A549 (cell line): ENCODE measurements around the gene ENTREP3. TPM values are rescaled to one million over a fixed set of nuclear protein-coding genes. Genes with fewer than 3 reads are reported as not detected.

ENCODE experiments used
- ATAC-seq, 2 experiments: fragments of 200-7000 bp in 1 of 2; fragments of >200 bp in 1 of 2; cut with Nextera tagmentation in 1 of 2; cut with Tn5 transposase in 1 of 2; 3 replicates each; pipeline versions ENCODE4 v1.8.0 to v1.9.1; 2018 to 2020; ENCODE audit warnings: mild to moderate bottlenecking in 1 of 2, moderate library complexity in 1 of 2
- CTCF ChIA-PET: fragments of 300-600 bp; sonication (Branson Sonifier 250); formaldehyde crosslinking; extraction: SDS; loops from one replicate; lab custom pipeline; 2021; ENCODE audit warnings: antibody characterized with exemption, inconsistent platforms; lab: Yijun Ruan, JAX
- POLR2A ChIA-PET: fragments of 350-600 bp; formaldehyde crosslinking; extraction: SDS; loops from one replicate; lab custom pipeline; 2021; ENCODE audit warnings: antibody characterized with exemption, inconsistent platforms; lab: Yijun Ruan, JAX
- DNase-seq, 2 experiments: peaks; one replicate each; pipeline versions ENCODE4 v3.0.0 to v3.0.0-alpha.2; 2011 to 2016; ENCODE audit warnings: low read depth in 1 of 2, low spot score in 1 of 2
- FAIRE-seq: peaks from 2 replicates; lab custom pipeline; 2011; peaks lifted over from hg19 to GRCh38; lab: Jason Lieb, UNC
- H3K27ac ChIP-seq, 2 experiments: fragments of >200 bp; sonication (Bioruptor Twin); formaldehyde crosslinking; 3 replicates each; pipeline ENCODE4 v1.5.1; 2016 to 2017
- H3K4me1 ChIP-seq: fragments of >200 bp; sonication (Bioruptor Twin); formaldehyde crosslinking; 3 replicates; pipeline ENCODE4 v1.6.1; 2016
- H3K4me2 ChIP-seq: fragments of >200 bp; sonication (Bioruptor Twin); formaldehyde crosslinking; 3 replicates; pipeline ENCODE4 v1.6.1; 2016
- H3K4me3 ChIP-seq: fragments of >200 bp; sonication (Bioruptor Twin); formaldehyde crosslinking; 3 replicates; pipeline ENCODE4 v1.5.1; 2016
- H3K9me3 ChIP-seq: fragments of >200 bp; sonication (Bioruptor Twin); formaldehyde crosslinking; 3 replicates; pipeline ENCODE4 v1.6.1; 2016
- CBX2 ChIP-seq: fragments of 200-600 bp; sonication (generic); IDR thresholded peaks from 2 replicates; pipeline ENCODE4 v1.6.1; 2016; ENCODE audit warnings: low read depth, mild to moderate bottlenecking, borderline replicate concordance
- EP300 ChIP-seq, 2 experiments: fragments of >200 bp; sonication (Bioruptor Twin); formaldehyde crosslinking; IDR thresholded peaks; 2 replicates in 1 of 2; 3 replicates in 1 of 2; pipeline ENCODE4 v1.6.1; 2016 to 2017
- FOSL2 ChIP-seq, 2 experiments: fragments of 450-650 bp in 1 of 2; fragments of >200 bp in 1 of 2; sonication (Bioruptor Twin) in 1 of 2; formaldehyde crosslinking; IDR thresholded peaks; 2 replicates each; pipeline versions ENCODE4 v1.5.0 to v1.6.1; 2016 to 2020; ENCODE audit warnings: mild to moderate bottlenecking in 1 of 2, moderate library complexity in 1 of 2
- FOXS1 ChIP-seq: fragments of 250-450 bp; sonication (Bioruptor Pico); IDR thresholded peaks from 2 replicates; pipeline ENCODE4 v1.5.0; 2020; ENCODE audit warnings: mild to moderate bottlenecking, moderate library complexity
- GATA3 ChIP-seq: IDR thresholded peaks from 2 replicates; pipeline ENCODE4 v1.6.1; 2012; ENCODE audit warnings: borderline replicate concordance
- HMGXB4 ChIP-seq: fragments of 250-450 bp; sonication (Bioruptor Pico); IDR thresholded peaks from 2 replicates; pipeline ENCODE4 v1.5.0; 2021; ENCODE audit warnings: mild to moderate bottlenecking, moderate library complexity, borderline replicate concordance
- HOXA7 ChIP-seq: fragments of 250-450 bp; sonication (Bioruptor Pico); IDR thresholded peaks from 2 replicates; pipeline ENCODE4 v1.5.0; 2020; ENCODE audit warnings: mild to moderate bottlenecking, moderate library complexity
- HOXB13 ChIP-seq: fragments of 250-450 bp; sonication (Bioruptor Pico); IDR thresholded peaks from 2 replicates; pipeline ENCODE4 v1.5.0; 2020; ENCODE audit warnings: low read depth, mild to moderate bottlenecking, moderate library complexity
- HOXB5 ChIP-seq: fragments of 250-450 bp; sonication (Bioruptor Pico); IDR thresholded peaks from 2 replicates; pipeline ENCODE4 v1.5.0; 2020; ENCODE audit warnings: mild to moderate bottlenecking, moderate library complexity
- JUN ChIP-seq, 2 experiments: fragments of >200 bp; sonication (Bioruptor Twin); formaldehyde crosslinking; IDR thresholded peaks; 2 replicates in 1 of 2; 3 replicates in 1 of 2; pipeline ENCODE4 v1.6.1; 2016 to 2017
- KDM1A ChIP-seq: fragments of 200-600 bp; sonication (generic); IDR thresholded peaks from 2 replicates; pipeline ENCODE4 v1.6.1; 2016; ENCODE audit warnings: low read depth, mild to moderate bottlenecking
- MAZ ChIP-seq: fragments of 150-350 bp; IDR thresholded peaks from 2 replicates; pipeline ENCODE4 v1.6.1; 2014; ENCODE audit warnings: antibody characterized with exemption, low read depth, low read length, borderline replicate concordance
- NFE2L2 ChIP-seq: fragments of 150-350 bp; conservative IDR thresholded peaks from 2 replicates; pipeline ENCODE4 v1.6.1; 2014; ENCODE audit warnings: low read length
- NR3C1 ChIP-seq: fragments of >200 bp; sonication (Bioruptor Twin); formaldehyde crosslinking; IDR thresholded peaks from 3 replicates; pipeline ENCODE4 v1.6.1; 2017
- PBX3 ChIP-seq: IDR thresholded peaks from 2 replicates; pipeline ENCODE4 v1.6.1; 2012
- PHF8 ChIP-seq: fragments of 200-600 bp; sonication (generic); IDR thresholded peaks from 2 replicates; pipeline ENCODE4 v1.6.1; 2016; ENCODE audit warnings: low read depth, mild to moderate bottlenecking, antibody characterized with exemption, moderate library complexity, borderline replicate concordance
- POLR2AphosphoS2 ChIP-seq: conservative IDR thresholded peaks from 2 replicates; pipeline ENCODE4 v1.6.1; 2012; ENCODE audit warnings: low read length, improper control_type of control experiment, inconsistent platforms
- SMC3 ChIP-seq: fragments of >200 bp; sonication (Bioruptor Twin); formaldehyde crosslinking; IDR thresholded peaks from 3 replicates; pipeline ENCODE4 v1.6.1; 2018; ENCODE audit warnings: inconsistent platforms
- TFCP2L1 ChIP-seq: fragments of 250-450 bp; sonication (Bioruptor Pico); IDR thresholded peaks from 2 replicates; pipeline ENCODE4 v1.5.0; 2021; ENCODE audit warnings: mild to moderate bottlenecking
- TP53 ChIP-seq: fragments of 250-450 bp; sonication (Bioruptor Pico); IDR thresholded peaks from 2 replicates; pipeline ENCODE4 v1.5.0; 2021; ENCODE audit warnings: mild to moderate bottlenecking, moderate library complexity
- USF2 ChIP-seq: fragments of 450-650 bp; IDR thresholded peaks from 2 replicates; pipeline ENCODE4 v1.6.1; 2014; ENCODE audit warnings: antibody characterized with exemption
- ZFP36 ChIP-seq: fragments of 450-650 bp; IDR thresholded peaks from 2 replicates; pipeline ENCODE4 v1.6.1; 2014; ENCODE audit warnings: borderline replicate concordance; ENCODE audit not compliant: partially characterized antibody
- ZSCAN20 ChIP-seq: fragments of 250-450 bp; sonication (Bioruptor Pico); IDR thresholded peaks from 2 replicates; pipeline ENCODE4 v1.8.0; 2022; ENCODE audit warnings: mild to moderate bottlenecking, moderate library complexity
- WGBS: methylation state at CpG from one replicate; pipeline ENCODE4 v1.1.6; 2017; ENCODE audit errors: missing lambda C conversion rate; 5-methylcytosine and 5-hydroxymethylcytosine counted together
- polyA plus RNA-seq, 4 experiments: library from polyadenylated mRNA; depleted of rRNA in 3 of 4; stranded (reverse); fragments of >200 nt; fragmentation: RNase III in 1 of 4; extraction: RNeasy Plus Mini Kit Qiagen cat#74134 plus additional on column Dnase treatment in 1 of 4; gene quantifications; 2 replicates in 3 of 4; 3 replicates in 1 of 4; pipeline ENCODE4 v1.2.3, GENCODE V29; 2011 to 2017

ENTREP3 gene
- polyA plus RNA-seq, 2 of the 4 experiments (the other 2 are of a cell fraction): 8.4 to 29.5 TPM

GRCh38 chr1:155273343-155274245, 18.3 kb upstream of the ENTREP3 start, which contains the start of gene CLK2 (continued):
- TF ChIP-seq NR3C1 (no peak), JUN (IDR thresholded peaks at IDR 0.05) (peak in 1 of 2 experiments; percentile 96; a peak in 3 of 5 replicates), PBX3 (no peak), ZSCAN20 (CRISPR knock-in tag) (no peak), KDM1A (no peak), USF2 (peak; percentile 88), MAZ (no peak), TP53 (peak; percentile 53; the same call in 1 of the 2 replicates), CBX2 (no peak), FOSL2 (IDR thresholded peaks at IDR 0.05) (no peak), FOSL2 (CRISPR knock-in tag; IDR thresholded peaks at IDR 0.05) (no peak), HOXB13 (CRISPR knock-in tag) (no peak), ZFP36 (no peak)

GRCh38 chr1:155272466-155273342, 17.4 kb upstream of the ENTREP3 start:
- ATAC-seq (peak; percentile 62 to 77), FAIRE-seq (no peak), DNase-seq (peak; percentile 72 to 77)
- Histone ChIP-seq H3K9me3 (no peaks in the 10 kb centered on the region), H3K27ac (peak overlapping the region; percentile 90 to 98), H3K4me2 (peak overlapping the region; percentile 81), H3K4me3 (peak overlapping the region; percentile 62), H3K4me1 (peaks cover 12% of the 10 kb centered on the region; the same call in 2 of the 3 replicates)
- TF ChIP-seq HOXB5 (CRISPR knock-in tag) (0 out of 2 replicates have a peak, but pooled peaks have one; percentile 45), TFCP2L1 (no peak)
- CTCF ChIA-PET: interaction anchor here (0.8 to 16.5 kb wide), 8 partner anchors 16 to 55 kb away, joined by 3 to 326 read pairs (median 4); no protein-coding TSS in a partner anchor
- POLR2A ChIA-PET: interaction anchor here (0.6 to 2.3 kb wide), 14 partner anchors 9 to 290 kb away, joined by 3 to 25 read pairs (median 4); partner anchors contain the start of genes ASH1L and SCAMP3
- WGBS: 12% methylated on average over 14 of the region's 44 CpGs

GRCh38 chr1:155269381-155269780, 14.1 kb upstream of the ENTREP3 start:
- H3K4me3 ChIP-seq: no peak overlapping the region
- no peaks in the 10 kb centered on the region for H3K9me3 ChIP-seq
- H3K4me2 ChIP-seq: no peak overlapping the region
- ChIA-PET CTCF (interaction anchor here (1.3 to 16.5 kb wide), 2 partner anchors 20 to 53 kb away, joined by 4 to 326 read pairs; no protein-coding TSS in a partner anchor), POLR2A (no interaction called here)
- DNase-seq: no peak
- no peak overlapping the region for H3K27ac ChIP-seq
- FAIRE-seq: no peak
- ATAC-seq: no peak
- H3K4me1 ChIP-seq: peaks cover 12% of the 10 kb centered on the region; the same call in 2 of the 3 replicates
- WGBS: 96% methylated on average over 21 of the region's 21 CpGs
- TF ChIP-seq KDM1A (no peak), HMGXB4 (CRISPR knock-in tag) (no peak), NFE2L2 (no peak), PHF8 (no peak), EP300 (IDR thresholded peaks at IDR 0.05) (no peak), HOXA7 (CRISPR knock-in tag) (no peak), FOXS1 (CRISPR knock-in tag) (no peak), FOSL2 (IDR thresholded peaks at IDR 0.05) (no peak), FOSL2 (CRISPR knock-in tag; IDR thresholded peaks at IDR 0.05) (no peak), POLR2AphosphoS2 (no peak), USF2 (no peak), SMC3 (no peak), GATA3 (no peak), JUN (IDR thresholded peaks at IDR 0.05) (no peak)
